Fibroblast of lung (primary cell): ENCODE results near the gene MUTYH. TPM values are rescaled to one million over a fixed set of nuclear protein-coding genes. Genes with fewer than 3 reads are reported as not detected.

ENCODE experiments used
- DNase-seq, 2 donors: peaks; one replicate each; pipeline versions ENCODE4 v3.0.0 to v3.0.0-alpha.2; 2010; ENCODE audit warnings: low read depth in 2 of 2
- H2AFZ ChIP-seq: 2 replicates; pipeline ENCODE4 v1.5.1; 2012; ENCODE audit warnings: low read length, control low read depth, inconsistent platforms
- H3K27ac ChIP-seq: 2 replicates; pipeline ENCODE4 v1.5.1; 2011; ENCODE audit warnings: low read length, control low read depth; ENCODE audit not compliant: insufficient read depth
- H3K27me3 ChIP-seq: 2 replicates; pipeline ENCODE4 v1.5.1; 2011; ENCODE audit warnings: mild to moderate bottlenecking, low read length; ENCODE audit not compliant: control insufficient read depth, insufficient read depth
- H3K36me3 ChIP-seq: 2 replicates; pipeline ENCODE4 v1.5.1; 2011; ENCODE audit warnings: low read length; ENCODE audit not compliant: control insufficient read depth, insufficient read depth
- H3K4me1 ChIP-seq: 2 replicates; pipeline ENCODE4 v1.5.1; 2011; ENCODE audit warnings: low read length; ENCODE audit not compliant: control insufficient read depth, insufficient read depth; ENCODE audit errors: extremely low read depth
- H3K4me2 ChIP-seq: 2 replicates; pipeline ENCODE4 v1.5.1; 2011; ENCODE audit warnings: low read length, control low read depth; ENCODE audit not compliant: insufficient read depth; ENCODE audit errors: extremely low read depth
- H3K4me3 ChIP-seq, 4 experiments: fragments of 200-600 bp in 1 of 4; sonication (generic) in 1 of 4; replicated peaks in 1 of 4; 2 replicates each; pipeline ENCODE4 v1.5.1; 2011 to 2016; ENCODE audit warnings: low read length in 4 of 4, low read depth in 3 of 4, mild to moderate bottlenecking in 3 of 4, control low read depth in 2 of 4, inconsistent platforms in 1 of 4, mixed read lengths in 1 of 4; ENCODE audit not compliant: insufficient read depth in 1 of 4; ENCODE audit errors: control extremely low read depth in 1 of 4
- H3K79me2 ChIP-seq: 2 replicates; pipeline ENCODE4 v1.5.1; 2012; ENCODE audit warnings: mild to moderate bottlenecking, low read length, inconsistent platforms; ENCODE audit not compliant: control insufficient read depth, insufficient read depth
- H3K9ac ChIP-seq: 2 replicates; pipeline ENCODE4 v1.5.1; 2011; ENCODE audit warnings: mild to moderate bottlenecking, low read length, control low read depth; ENCODE audit not compliant: insufficient read depth
- H3K9me3 ChIP-seq: 2 replicates; pipeline ENCODE4 v1.5.1; 2012; ENCODE audit warnings: low read depth, low read length; ENCODE audit not compliant: control insufficient read depth, insufficient read depth
- H4K20me1 ChIP-seq: 2 replicates; pipeline ENCODE4 v1.5.1; 2011; ENCODE audit warnings: low read length; ENCODE audit not compliant: control insufficient read depth, insufficient read depth; ENCODE audit errors: extremely low read depth
- EZH2 ChIP-seq: IDR thresholded peaks from 2 replicates; pipeline ENCODE4 v1.5.1; 2012; ENCODE audit warnings: low read length, control low read depth, mild to moderate bottlenecking; ENCODE audit errors: missing control alignments
- polyA plus RNA-seq, 2 donors: library from polyadenylated mRNA; depleted of rRNA in 1 of 2; stranded (reverse) in 1 of 2; unstranded in 1 of 2; fragments of >200 nt; gene quantifications; 2 replicates each; pipeline ENCODE4 v1.2.1, GENCODE V29; 2011 to 2012; ENCODE audit warnings: missing spikeins in 1 of 2
- total RNA-seq: library from RNA; depleted of rRNA; stranded (reverse); fragments of >200 nt; gene quantifications from 2 replicates; pipeline ENCODE4 v1.2.1, GENCODE V29; 2014
- TF ChIP-seq, protein P1 (sequence below), 2 donors: IDR thresholded peaks in 1 of 2; conservative IDR thresholded peaks in 1 of 2; 1 replicate in 1 of 2; 2 replicates in 1 of 2; pipeline ENCODE4 v1.5.1; 2011 to 2012; ENCODE audit warnings: low read length in 2 of 2, control low read depth in 1 of 2, inconsistent platforms in 1 of 2, low read depth in 1 of 2, mild to moderate bottlenecking in 1 of 2

Gene MUTYH
- total and polyA plus RNA-seq, 2 donors (not counting 1 experiment from before 2014, with no cell fraction given) = 3.8 to 15.7 TPM

DNA sequence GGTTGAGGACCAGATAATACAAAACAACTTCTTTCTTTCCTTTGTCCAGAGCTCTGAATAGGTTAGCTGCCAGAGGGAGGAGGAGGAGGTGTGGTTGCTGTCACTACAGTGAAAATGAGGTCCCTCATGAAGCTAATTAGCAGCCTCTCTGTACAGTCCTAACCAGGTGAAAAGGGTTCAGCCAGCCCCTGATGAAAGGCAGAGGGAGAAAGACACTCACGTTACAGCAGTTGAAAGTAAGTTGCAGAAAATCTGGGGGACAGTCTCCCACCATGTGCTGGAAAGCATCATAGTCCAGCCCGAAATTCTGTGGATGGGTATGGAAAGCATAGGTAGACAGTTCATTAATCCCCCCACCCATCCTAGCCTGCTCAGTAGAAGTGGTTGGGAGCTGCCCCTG lies 6.2 kb upstream of the MUTYH start:
- no peak overlapping the region for H3K4me2 ChIP-seq
- peaks cover 6% of the 10 kb centered on the region for H3K4me1 ChIP-seq
- no peaks in the 10 kb centered on the region for H3K27me3 ChIP-seq
- no peak overlapping the region for H2AFZ ChIP-seq
- no peak for TF ChIP-seq EZH2
- TF ChIP-seq, protein P1, sequence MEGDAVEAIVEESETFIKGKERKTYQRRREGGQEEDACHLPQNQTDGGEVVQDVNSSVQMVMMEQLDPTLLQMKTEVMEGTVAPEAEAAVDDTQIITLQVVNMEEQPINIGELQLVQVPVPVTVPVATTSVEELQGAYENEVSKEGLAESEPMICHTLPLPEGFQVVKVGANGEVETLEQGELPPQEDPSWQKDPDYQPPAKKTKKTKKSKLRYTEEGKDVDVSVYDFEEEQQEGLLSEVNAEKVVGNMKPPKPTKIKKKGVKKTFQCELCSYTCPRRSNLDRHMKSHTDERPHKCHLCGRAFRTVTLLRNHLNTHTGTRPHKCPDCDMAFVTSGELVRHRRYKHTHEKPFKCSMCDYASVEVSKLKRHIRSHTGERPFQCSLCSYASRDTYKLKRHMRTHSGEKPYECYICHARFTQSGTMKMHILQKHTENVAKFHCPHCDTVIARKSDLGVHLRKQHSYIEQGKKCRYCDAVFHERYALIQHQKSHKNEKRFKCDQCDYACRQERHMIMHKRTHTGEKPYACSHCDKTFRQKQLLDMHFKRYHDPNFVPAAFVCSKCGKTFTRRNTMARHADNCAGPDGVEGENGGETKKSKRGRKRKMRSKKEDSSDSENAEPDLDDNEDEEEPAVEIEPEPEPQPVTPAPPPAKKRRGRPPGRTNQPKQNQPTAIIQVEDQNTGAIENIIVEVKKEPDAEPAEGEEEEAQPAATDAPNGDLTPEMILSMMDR (conservative IDR thresholded peaks at IDR 0.05 in 1 of 2, IDR thresholded peaks at IDR 0.05 in 1 of 2; ENCODE audit: low read depth in 1 of 2, low read length in 2 of 2) = no peak
- H3K9me3 ChIP-seq = no peaks in the 10 kb centered on the region
- no peak overlapping the region for H3K4me3 ChIP-seq
- H3K36me3 ChIP-seq = peaks cover 10% of the 10 kb centered on the region
- DNase-seq = no peak
- H3K27ac ChIP-seq = no peak overlapping the region
- H4K20me1 ChIP-seq = no peaks in the 10 kb centered on the region
- peaks cover 9% of the 10 kb centered on the region for H3K79me2 ChIP-seq
- H3K9ac ChIP-seq = no peak overlapping the region

DNA sequence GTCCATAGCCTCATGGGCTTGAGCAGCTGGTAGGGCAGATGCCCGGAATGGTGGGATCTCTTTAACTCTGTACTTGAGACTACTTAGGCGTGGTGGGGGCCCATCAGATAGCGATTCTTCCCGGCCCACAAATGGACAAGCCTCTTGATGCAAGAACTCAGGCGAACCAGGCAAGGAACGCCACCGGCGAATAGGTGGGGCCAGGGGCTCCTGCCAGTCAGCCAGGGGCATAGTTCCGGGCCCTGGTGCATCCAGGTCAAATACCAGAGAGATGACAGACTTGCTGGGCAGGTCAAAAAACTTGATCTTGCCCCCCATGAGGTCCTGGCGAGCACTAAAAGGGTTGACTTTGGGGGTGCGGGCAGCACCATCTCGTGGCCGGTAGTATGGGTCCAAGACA lies 4.8 kb upstream of the MUTYH start:
- DNase-seq = no peak
- TF ChIP-seq EZH2 = no peak
- TF ChIP-seq, protein P1 (conservative IDR thresholded peaks at IDR 0.05 in 1 of 2, IDR thresholded peaks at IDR 0.05 in 1 of 2; ENCODE audit: low read depth in 1 of 2, low read length in 2 of 2) = no peak
- peaks cover 10% of the 10 kb centered on the region for H3K36me3 ChIP-seq
- H3K4me2 ChIP-seq = no peak overlapping the region
- H3K27ac ChIP-seq = no peak overlapping the region
- no peaks in the 10 kb centered on the region for H3K27me3 ChIP-seq
- no peaks in the 10 kb centered on the region for H4K20me1 ChIP-seq
- H3K79me2 ChIP-seq = peaks cover 18% of the 10 kb centered on the region
- H2AFZ ChIP-seq = no peak overlapping the region
- H3K4me1 ChIP-seq = peaks cover 15% of the 10 kb centered on the region
- no peak overlapping the region for H3K9ac ChIP-seq
- no peaks in the 10 kb centered on the region for H3K9me3 ChIP-seq
- H3K4me3 ChIP-seq = no peak overlapping the region

DNA sequence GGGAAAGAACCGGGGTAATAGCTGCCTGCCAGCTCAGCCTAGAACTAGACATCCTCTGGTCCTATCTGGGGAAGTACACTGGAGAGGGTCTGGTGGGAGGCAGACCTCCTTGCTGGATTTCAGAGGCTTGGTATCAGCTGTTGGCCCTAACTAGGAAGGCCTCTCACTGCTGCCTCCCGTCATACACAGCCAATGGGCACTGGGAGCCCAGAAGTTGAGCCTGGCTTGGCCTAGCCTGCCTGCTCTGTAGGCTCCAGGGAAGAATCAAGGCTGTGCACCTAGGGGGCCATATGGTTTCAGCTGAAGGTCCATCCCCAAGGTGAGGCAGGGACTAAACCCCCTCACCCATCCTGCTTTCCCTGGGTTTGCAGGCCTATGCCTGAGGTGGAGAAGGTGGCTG lies 4.3 kb upstream of the MUTYH start:
- TF ChIP-seq EZH2 = no peak
- TF ChIP-seq, protein P1 (conservative IDR thresholded peaks at IDR 0.05 in 1 of 2, IDR thresholded peaks at IDR 0.05 in 1 of 2; ENCODE audit: low read depth in 1 of 2, low read length in 2 of 2) = no peak

More for the DNA sequence above, 4.3 kb upstream of the MUTYH start:
- H3K4me2 ChIP-seq = no peak overlapping the region
- H3K36me3 ChIP-seq = peaks cover 10% of the 10 kb centered on the region
- H3K9ac ChIP-seq = no peak overlapping the region
- peaks cover 15% of the 10 kb centered on the region for H3K4me1 ChIP-seq
- H3K27me3 ChIP-seq = no peaks in the 10 kb centered on the region
- DNase-seq = no peak
- no peaks in the 10 kb centered on the region for H4K20me1 ChIP-seq
- no peak overlapping the region for H3K27ac ChIP-seq
- no peak overlapping the region for H2AFZ ChIP-seq
- peaks cover 18% of the 10 kb centered on the region for H3K79me2 ChIP-seq
- H3K9me3 ChIP-seq = no peaks in the 10 kb centered on the region
- no peak overlapping the region for H3K4me3 ChIP-seq
